HG03469 (cell line): ENCODE data around the gene CFAP210.

Experiments used
- ATAC-seq: cut with Tn5 transposase; IDR thresholded peaks from one replicate; pipeline ENCODE4 v1.9.1; 2021; ENCODE audit warnings: mild to moderate bottlenecking, moderate library complexity, moderate number of reproducible peaks; ENCODE audit not compliant: unreplicated experiment

The CFAP210 gene

GRCh38 chr2:169676850-169677249, 17.4 kb downstream of the CFAP210 start:
- ATAC-seq, result no peak

DNA sequence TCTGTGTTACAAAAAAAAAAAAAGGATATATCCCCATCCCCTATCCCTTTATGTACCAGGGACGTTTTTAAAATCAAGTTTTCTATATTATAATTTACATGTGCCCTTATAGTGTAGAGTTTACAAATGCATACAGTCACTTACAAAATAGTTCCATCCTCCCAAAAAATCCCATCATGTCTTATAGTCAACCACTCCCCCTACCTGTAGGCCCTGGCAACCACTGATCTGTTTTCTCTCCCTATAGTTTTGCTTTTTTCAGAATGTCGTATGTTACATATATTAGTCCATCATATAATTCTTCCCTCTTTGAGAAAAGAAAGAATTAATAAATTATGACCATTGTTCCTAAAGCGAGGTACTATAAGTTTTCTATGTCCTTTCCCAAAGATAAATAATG, 17.8 kb downstream of the CFAP210 start:
- no peak for ATAC-seq

- ATAC-seq, result no peak
These were observed 20.3 kb downstream of the CFAP210 start for GRCh38 chr2:169673921-169674320.

GRCh38 chr2:169673106-169673505, 21.1 kb downstream of the CFAP210 start:
- no peak for ATAC-seq

DNA sequence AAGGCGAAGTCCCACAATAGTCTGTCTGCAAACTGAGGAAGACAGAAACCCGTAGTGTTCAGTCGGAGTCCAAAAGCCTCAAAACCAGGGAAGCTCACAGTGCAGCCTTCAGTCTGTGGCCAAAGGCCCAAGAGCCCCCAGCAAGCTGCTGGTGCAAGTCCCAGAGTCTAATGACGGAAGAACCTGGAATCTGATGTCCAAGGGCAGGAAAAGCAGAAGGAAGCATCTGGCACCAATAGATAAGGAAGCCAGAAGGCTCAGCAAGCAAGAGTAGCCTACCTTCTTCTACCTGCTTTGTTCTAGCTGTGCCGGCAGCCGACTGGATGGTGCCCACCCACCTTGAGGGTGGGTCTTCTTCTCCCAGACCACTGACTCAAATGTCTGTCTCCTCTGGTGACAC, 21.8 kb downstream of the CFAP210 start:
- ATAC-seq, result no peak

DNA sequence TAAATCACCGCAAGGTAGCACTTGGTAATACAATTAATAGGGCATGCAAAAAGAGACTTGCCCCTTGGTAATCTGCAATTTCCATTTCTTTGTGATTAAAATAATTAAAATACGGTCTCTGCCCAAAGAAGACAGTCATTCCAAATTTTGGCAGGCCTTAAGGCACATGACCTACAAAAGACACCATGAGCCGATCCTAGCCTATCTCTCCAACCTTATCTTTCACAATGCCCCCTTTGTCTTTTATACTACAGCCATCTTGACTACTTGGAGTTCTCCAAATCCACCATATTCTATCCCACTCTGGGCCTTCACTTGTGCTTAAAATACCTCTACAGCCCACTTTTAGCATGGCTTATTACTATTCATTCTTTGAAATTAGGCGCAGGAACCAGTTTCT, 23.3 kb downstream of the CFAP210 start:
- ATAC-seq, result no peak

DNA sequence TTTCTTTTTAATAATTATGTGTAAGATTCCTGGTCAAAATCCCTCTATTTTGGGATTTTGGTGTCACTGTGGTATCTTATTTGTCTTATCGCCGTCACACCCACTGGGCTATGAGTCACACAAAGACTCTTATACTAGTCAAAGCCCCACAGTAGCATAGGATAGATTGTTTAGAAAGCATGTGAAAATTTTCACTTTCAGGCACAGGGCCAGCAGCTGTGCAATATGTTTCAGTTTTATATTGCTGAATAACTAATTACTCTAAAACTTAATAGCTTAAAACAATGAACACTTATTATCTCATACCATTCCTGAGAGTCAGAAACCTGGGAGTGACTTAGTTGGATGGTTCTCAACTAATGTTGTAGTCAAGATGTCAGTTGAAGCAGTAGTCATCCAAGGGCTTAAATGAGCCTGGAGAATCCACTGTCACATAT, 24.0 kb downstream of the CFAP210 start:
- no peak for ATAC-seq

GRCh38 chr2:169667583-169667982, 26.6 kb downstream of the CFAP210 start:
- no peak for ATAC-seq

- ATAC-seq, result no peak
These were observed 29.0 kb downstream of the CFAP210 start for GRCh38 chr2:169664978-169665930.

- ATAC-seq, result no peak
These were observed 29.6 kb downstream of the CFAP210 start for GRCh38 chr2:169664600-169664977.

GRCh38 chr2:169663247-169663646, 31.0 kb downstream of the CFAP210 start:
- no peak for ATAC-seq

- no peak for ATAC-seq
These were observed 31.5 kb downstream of the CFAP210 start for GRCh38 chr2:169662744-169663143.

- no peak for ATAC-seq
These were observed 32.9 kb downstream of the CFAP210 start for GRCh38 chr2:169661265-169661664.

DNA sequence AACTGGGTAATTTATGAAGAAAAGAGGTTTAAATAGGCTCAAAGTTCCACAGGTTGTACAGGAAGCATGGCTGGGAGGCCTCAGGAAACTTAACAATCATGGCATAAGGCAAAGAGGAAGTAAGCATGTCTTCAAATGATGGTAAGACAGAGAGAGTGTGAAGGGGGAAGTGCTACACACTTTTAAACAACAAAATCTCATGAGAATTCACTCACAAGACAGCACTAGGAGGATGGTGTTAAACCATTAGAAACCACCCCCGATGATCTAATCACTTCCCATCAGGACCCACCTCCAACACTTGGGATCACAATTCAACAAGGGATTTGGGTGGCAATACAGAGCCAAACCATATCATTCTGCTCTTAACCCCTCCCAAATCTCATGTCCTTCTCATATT, 34.9 kb downstream of the CFAP210 start:
- ATAC-seq, result no peak

DNA sequence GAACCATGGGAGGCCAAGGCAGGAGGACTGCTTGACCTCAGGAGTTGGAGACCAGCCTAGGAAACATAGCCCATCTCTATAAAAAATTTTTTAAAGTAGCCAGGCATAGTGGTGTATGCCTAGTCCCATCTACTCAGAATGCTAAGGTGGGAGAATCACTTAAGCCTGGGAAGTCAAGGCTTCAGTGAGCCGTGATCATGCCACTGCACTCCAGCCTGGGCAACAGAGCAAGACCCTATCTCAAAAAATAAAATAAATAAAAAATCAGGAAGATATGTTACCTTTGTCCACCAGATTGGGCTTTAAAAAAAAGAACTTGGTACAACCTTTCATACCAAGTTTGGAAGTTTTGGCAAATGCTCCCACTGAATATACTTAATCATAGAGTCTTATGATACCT, 35.3 kb downstream of the CFAP210 start:
- no peak for ATAC-seq

DNA sequence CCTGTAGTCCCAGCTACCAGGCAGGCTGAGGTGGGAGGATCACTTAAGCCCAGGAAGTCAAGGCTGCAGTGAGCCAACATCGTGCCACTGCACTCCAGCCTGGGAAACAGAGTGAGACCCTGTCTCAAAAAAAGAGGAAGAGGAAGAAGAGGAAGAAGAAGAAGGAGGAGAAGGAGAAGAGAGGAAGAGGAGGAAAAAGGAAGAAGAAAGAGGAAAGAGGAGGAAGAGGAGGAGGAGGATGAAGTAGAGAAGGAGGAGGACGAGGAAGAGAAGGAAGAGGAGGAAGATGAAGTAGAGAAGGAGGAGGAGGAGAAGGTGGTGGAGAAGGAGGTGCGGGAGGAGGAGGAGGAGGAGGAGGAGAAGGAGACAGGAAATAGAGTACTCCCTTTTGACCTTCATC, 38.0 kb downstream of the CFAP210 start:
- no peak for ATAC-seq

- no peak for ATAC-seq
These were observed 40.6 kb downstream of the CFAP210 start for GRCh38 chr2:169653636-169654035.

- no peak for ATAC-seq
These were observed 44.9 kb downstream of the CFAP210 start for GRCh38 chr2:169649278-169649677.

DNA sequence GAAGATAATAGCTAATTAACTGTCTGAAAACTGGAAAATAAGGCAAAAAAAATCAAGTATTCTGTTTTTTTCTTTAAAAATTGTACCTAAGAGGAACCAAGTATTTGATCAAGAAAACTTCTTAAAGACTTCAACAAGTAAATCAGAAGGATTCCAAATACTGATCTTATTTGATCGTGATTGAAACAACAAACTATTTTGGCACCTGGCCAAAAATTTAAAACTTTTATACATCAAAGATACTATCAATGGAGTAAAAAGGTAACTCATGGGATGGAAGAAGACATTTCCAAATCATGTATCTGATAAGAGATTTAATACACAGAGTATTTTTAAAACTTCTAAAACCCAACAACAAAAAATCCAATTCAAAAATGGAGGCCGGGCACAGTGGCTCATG, 46.7 kb downstream of the CFAP210 start:
- no peak for ATAC-seq

GRCh38 chr2:169644173-169644572, 50.0 kb downstream of the CFAP210 start:
- no peak for ATAC-seq

GRCh38 chr2:169641464-169641863, 52.7 kb downstream of the CFAP210 start:
- ATAC-seq, result no peak

DNA sequence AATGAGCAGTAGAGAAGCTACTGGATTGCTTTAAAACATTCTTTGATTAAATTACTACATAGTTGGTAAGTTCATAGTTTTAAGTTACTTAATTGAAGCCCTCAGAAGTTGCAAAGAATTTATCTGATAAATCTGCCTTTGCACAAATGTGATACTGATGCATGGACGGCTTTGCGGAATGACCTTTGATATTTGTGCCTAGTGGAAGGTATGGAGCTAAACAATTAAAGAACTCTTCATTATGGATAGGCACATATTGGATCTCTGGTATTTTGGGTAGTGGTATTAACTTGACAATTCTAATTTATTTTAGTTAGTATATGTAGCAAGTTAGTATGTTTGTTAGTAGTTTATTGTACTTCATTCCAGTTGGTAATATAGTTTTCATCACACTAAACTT, 54.1 kb downstream of the CFAP210 start:
- no peak for ATAC-seq

- no peak for ATAC-seq
These were observed 56.6 kb downstream of the CFAP210 start for GRCh38 chr2:169637620-169638019.
